Medulla oblongata (tissue), 1 donor: ENCODE results near the gene TPRG1L.

Experiments
- DNase-seq: peaks from one replicate; pipeline ENCODE4 v3.0.0-alpha.2; 2015; ENCODE audit errors: extremely low spot score

Gene TPRG1L

DNA sequence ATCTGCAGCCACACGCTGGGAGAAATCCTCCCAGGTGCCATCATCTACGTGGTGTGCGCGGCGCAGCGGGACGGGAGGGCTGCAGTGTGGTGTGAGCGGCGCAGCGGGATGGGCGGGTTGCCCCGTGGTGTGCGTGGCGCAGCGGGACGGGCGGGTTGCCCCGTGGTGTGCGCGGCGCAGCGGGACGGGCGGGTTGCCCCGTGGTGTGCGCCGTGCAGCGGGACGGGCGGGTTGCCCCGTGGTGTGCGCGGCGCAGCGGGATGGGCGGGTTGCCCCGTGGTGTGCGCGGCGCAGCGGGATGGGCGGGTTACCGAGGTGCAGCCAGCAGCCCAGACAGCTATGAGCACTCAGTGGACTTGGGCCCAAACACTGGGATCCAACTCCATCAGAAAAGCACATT is 20.4 kb downstream of the TPRG1L start:
- DNase-seq = no peak

- no peak for DNase-seq
Measured at GRCh38 chr1:3645666-3646355, 21.0 kb downstream of the TPRG1L start.

GRCh38 chr1:3646596-3646995 is 21.8 kb downstream of the TPRG1L start:
- no peak for DNase-seq

DNA sequence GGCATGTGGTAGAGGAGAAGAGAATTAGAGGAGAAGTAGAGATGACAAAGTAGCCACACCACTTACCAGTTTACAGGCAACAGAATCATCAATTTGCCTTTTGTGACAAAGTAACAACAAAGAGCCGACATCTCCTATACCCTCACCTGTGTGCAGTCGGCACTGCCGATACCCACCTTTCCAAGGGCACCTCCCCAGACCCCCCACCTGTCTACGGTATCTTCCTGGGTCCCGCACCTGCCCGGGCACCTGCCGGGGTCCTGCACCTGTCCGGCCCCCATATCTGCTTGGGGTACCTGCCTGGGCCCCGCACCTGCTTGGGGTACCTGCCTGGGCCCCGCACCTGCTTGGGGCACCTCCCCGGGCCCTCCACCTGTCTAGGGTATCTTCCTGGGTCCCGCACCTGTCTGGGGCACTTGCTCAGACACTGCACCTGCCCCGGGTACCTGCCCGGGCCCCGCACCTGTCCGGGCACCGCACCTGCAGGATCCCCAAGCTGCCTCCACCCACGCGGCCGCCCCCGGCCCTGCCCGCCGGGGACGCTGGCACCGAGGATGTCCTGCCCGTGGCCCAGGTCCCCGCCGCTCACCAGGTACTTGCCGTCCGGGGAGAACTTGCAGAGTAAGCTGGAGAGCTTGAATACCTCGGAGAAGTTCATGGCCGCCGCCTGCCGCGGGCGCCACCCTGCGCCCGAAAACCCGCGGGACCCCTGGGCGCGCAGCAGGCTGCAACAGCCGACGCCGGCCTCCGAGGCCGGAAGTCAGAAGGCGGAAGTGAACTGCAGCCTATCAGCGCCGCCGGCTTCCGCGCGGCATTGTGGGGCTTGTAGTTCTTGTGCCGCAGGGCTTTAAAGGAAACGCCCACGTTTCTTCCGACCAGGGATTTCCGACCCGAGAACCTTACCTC is 24.8 kb downstream of the TPRG1L start, which contains the start of gene WRAP73:
TSS of gene WRAP73 (minus strand) at position 762 of the 906 bp plus-strand sequence. CDS start at position 658, 104 bp downstream.
- peak; percentile 93 for DNase-seq

DNA sequence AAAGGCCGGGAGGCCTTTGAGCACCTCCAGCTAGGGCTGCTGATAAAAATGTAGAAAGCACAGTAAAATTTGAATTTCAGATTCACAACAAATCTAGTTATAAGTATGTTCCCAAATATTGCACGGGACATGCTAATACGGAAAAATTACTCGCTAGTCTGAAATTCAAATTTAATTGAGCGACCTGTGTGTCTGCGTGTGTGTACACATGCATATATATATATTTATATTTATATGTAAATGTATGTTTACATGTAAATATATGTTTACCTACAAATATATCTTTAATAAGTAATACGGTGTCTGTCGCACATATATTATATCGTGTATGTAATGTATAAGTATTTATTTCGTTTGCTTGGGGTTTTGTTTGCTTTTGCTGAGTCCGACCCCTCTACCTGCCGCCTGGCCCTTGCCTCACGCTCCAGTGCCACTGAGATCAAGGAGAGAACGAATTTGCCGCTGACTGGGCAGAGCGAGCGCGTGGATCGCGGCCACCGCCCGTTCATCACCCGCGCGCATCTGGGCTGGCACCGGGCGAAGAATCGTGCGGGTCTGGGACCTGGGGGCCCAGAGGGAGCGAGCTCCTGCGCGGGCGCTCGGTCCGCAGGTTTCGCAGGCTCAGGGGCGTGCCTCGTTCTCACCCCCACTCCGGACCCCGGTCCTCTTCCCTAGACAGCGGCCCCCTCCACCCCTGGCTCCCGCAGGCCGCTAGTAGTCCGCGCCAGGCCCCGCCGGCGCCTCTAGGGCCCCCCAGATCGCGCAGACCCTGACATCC is 25.6 kb downstream of the TPRG1L start:
- no peak for DNase-seq

- DNase-seq = no peak
Measured at GRCh38 chr1:3651026-3651929, 26.5 kb downstream of the TPRG1L start.

DNA sequence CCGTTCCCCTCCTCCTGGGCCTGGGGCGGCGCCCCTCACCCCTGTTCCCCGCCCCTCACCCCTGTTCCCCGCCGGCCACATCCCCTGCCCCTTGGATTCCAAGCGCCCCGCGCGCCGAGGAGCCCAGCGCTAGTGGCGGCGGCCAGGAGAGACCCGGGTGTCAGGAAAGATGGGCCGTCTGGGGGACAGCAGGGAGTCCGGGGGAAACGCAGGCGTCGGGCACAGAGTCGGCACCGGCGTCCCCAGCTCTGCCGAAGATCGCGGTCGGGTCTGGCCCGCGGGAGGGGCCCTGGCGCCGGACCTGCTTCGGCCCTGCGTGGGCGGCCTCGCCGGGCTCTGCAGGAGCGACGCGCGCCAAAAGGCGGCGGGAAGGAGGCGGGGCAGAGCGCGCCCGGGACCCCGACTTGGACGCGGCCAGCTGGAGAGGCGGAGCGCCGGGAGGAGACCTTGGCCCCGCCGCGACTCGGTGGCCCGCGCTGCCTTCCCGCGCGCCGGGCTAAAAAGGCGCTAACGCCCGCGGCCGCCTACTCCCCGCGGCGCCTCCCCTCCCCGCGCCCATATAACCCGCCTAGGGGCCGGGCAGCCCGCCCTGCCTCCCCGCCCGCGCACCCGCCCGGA is 27.2 kb downstream of the TPRG1L start, which contains the start of gene TP73:
TSS of gene TP73 (plus strand) at position 587 of the 618 bp plus-strand sequence. CDS start 29,850 bp downstream, outside the sequence.
- DNase-seq = no peak

DNA sequence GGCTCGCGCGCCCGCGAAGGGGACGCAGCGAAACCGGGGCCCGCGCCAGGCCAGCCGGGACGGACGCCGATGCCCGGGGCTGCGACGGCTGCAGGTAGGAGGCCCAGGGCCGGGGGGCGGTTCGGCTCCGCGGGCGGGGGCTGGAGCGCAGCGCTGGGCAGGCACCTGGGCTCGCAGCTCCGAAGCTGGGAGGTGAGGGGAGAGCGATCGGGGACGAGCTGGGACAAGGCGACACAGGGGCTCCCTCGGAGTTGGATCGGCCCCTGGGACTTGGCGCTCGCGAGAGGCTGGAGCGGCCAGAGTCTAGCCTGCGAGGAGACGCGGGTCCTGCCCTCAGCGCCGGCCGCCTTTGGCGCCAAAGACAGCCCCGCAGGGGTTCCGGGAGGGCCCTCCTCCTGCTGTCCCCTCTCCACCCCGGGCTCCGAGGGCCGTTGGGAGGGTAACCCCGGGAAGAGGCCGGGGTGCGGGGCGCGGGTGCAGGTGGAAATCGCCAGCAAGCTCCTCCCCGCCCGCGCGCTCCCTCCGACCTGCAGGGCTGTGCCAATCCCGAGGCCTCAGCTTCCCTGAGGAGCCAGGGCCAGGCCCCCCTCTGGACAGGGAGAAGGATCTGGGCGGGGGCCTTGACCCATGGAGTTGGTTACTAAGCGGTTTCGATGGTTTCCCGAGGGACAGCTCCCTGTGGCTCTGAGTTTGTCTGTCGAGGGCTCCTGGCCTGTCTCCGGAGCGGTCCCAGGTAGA is 27.9 kb downstream of the TPRG1L start:
- DNase-seq = no peak

GRCh38 chr1:3653286-3653618 is 28.4 kb downstream of the TPRG1L start:
- no peak for DNase-seq

DNA sequence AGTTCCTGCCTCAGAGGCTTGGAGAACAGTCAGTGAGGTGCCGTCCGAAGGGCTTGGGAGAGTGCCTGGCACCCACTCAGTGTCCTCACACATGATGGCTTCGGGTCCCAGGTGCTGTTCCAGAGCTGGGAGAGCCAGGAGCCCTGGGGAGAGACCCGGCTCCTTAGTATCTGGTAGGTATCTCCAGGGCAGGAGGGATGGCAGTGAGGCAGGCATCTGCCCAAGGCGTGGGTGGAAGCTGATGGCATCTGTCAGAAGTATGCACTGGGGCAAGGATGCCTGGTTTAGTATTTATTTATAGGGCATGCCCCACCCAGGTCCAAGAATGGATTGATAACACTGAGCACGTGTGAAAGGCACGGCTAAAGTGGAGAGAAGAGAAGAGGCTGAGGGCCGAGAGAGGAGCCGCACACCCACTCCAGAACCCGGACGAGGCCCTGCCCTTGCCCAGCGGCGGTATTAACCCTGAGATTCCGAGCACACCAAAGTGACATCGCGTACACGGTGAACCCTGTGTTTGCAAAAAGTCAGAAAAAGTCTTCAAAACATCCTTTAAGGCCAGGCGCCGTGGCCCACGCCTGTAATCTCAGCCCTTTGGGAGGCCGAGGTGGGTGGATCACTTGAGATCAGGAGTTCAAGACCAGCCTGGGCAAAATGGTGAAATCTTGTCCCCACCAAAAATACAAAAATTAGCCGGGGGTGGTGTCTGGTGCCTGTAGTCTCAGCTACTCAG is 29.9 kb downstream of the TPRG1L start:
- no peak for DNase-seq

DNA sequence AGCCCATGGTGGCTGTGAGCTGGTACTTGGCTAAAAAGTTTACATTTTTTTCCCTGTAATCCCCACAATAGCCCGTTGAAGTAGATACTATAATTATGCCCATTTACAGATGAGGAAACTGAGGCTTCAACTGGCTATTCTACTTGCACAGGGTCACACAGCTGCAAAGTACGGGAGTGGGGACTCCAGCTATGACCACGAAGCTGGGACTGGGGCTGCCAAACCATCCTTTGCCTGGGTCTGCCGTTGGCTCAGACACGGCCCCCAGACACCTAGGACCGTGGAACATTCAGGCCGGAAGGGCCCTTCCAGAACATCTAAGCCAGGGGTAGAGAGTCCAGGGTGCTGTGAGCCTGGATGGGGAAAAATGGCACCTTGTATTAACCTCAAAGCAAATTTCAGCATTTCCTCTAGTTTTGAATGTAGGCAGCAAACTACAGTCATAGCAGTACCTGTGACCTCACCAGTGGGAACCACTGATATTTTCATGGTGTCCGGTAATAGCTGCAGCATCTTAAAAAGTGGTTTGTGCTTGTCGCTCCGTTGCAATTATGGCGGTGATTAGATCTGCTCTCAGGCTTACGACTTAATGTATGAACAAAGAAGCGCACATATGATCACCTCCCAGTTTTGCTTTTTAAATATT is 31.8 kb downstream of the TPRG1L start:
- no peak for DNase-seq

GRCh38 chr1:3657096-3657475 is 32.3 kb downstream of the TPRG1L start:
- no peak for DNase-seq

- DNase-seq = no peak
Measured at GRCh38 chr1:3657578-3658230, 32.9 kb downstream of the TPRG1L start.

- no peak for DNase-seq
Measured at GRCh38 chr1:3658231-3658615, 33.4 kb downstream of the TPRG1L start.

GRCh38 chr1:3659093-3659492 is 34.3 kb downstream of the TPRG1L start:
- DNase-seq = no peak

DNA sequence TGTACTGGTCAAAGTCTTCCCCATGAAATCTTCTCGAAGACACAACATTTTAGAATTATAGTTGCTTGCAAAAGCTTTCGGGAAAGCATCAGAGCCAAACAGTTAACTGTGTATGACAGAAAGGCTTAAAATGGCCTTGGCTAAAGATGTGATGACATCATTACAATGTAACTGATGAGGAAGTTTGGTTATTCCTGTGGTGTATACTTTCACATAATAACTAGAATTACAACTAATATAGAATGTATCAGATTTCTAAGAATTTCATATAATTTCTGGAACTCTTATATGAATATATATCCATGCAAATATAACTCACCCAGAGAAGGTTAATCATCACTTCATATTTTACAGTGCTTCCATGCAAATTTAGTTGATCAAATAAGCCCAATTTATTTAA is 35.9 kb downstream of the TPRG1L start:
- no peak for DNase-seq

- no peak for DNase-seq
Measured at GRCh38 chr1:3661631-3662030, 36.8 kb downstream of the TPRG1L start.

- no peak for DNase-seq
Measured at GRCh38 chr1:3662080-3662671, 37.4 kb downstream of the TPRG1L start.
